CD14-positive monocyte (primary cell): ENCODE data around the gene ZC3H7A. TPM values are rescaled to one million over a fixed set of nuclear protein-coding genes. Genes with fewer than 3 reads are reported as not detected.

Source experiments
- DNase-seq, 3 donors: peaks; one replicate each; pipeline ENCODE4 v3.0.0-alpha.2; 2011 to 2022
- H2AFZ ChIP-seq: 2 replicates; pipeline ENCODE4 v1.6.0; 2012; ENCODE audit warnings: mild to moderate bottlenecking, low read depth, low read length, inconsistent platforms; ENCODE audit not compliant: insufficient read depth, poor library complexity, severe bottlenecking
- H3K27ac ChIP-seq, 2 donors: 1 replicate in 1 of 2; 2 replicates in 1 of 2; pipeline ENCODE4 v1.5.1; 2012 to 2013; ENCODE audit warnings: low read length in 2 of 2, control low read depth in 1 of 2, inconsistent platforms in 1 of 2, low read depth in 1 of 2, mild to moderate bottlenecking in 1 of 2
- H3K27me3 ChIP-seq, 2 donors: one replicate each; pipeline versions ENCODE4 v1.6.0 to v1.6.1; 2011 to 2013; ENCODE audit warnings: low read length in 2 of 2; ENCODE audit not compliant: control insufficient read depth in 2 of 2, insufficient read depth in 2 of 2
- H3K36me3 ChIP-seq, 2 donors: replicated peaks in 1 of 2; 1 replicate in 1 of 2; 2 replicates in 1 of 2; pipeline versions ENCODE4 v1.5.1 to v1.6.1; 2012 to 2013; ENCODE audit warnings: low read length in 2 of 2, control low read depth in 1 of 2, inconsistent platforms in 1 of 2, mild to moderate bottlenecking in 1 of 2; ENCODE audit not compliant: insufficient read depth in 2 of 2, control insufficient read depth in 1 of 2
- H3K4me1 ChIP-seq, 2 donors: 1 replicate in 1 of 2; 2 replicates in 1 of 2; pipeline versions ENCODE4 v1.5.1 to v1.6.1; 2012 to 2013; ENCODE audit warnings: low read length in 2 of 2, control low read depth in 1 of 2, inconsistent platforms in 1 of 2, mild to moderate bottlenecking in 1 of 2, moderate library complexity in 1 of 2; ENCODE audit not compliant: insufficient read depth in 2 of 2, control insufficient read depth in 1 of 2
- H3K4me2 ChIP-seq: replicated peaks from 2 replicates; pipeline ENCODE3; 2012; ENCODE audit warnings: low read length, moderate library complexity, mild to moderate bottlenecking; ENCODE audit not compliant: poor library complexity, severe bottlenecking; ENCODE audit errors: extremely low read depth
- H3K4me3 ChIP-seq, 3 experiments: fragments of 200-600 bp in 1 of 3; sonication (generic) in 1 of 3; replicated peaks in 1 of 3; 1 replicate in 2 of 3; 2 replicates in 1 of 3; pipeline ENCODE4 v1.5.1; 2011 to 2013; ENCODE audit warnings: low read length in 3 of 3, mild to moderate bottlenecking in 3 of 3, control low read depth in 2 of 3, low read depth in 2 of 3, inconsistent platforms in 1 of 3, moderate library complexity in 1 of 3
- H3K79me2 ChIP-seq: 2 replicates; pipeline ENCODE4 v1.6.0; 2012; ENCODE audit warnings: mild to moderate bottlenecking, control low read depth, inconsistent platforms, low read length, moderate library complexity; ENCODE audit not compliant: insufficient read depth
- H3K9ac ChIP-seq: 2 replicates; pipeline ENCODE4 v1.6.0; 2017; ENCODE audit warnings: low read length, mild to moderate bottlenecking; ENCODE audit not compliant: insufficient read depth, poor library complexity, severe bottlenecking
- H3K9me3 ChIP-seq, 2 donors: replicated peaks in 1 of 2; 1 replicate in 1 of 2; 2 replicates in 1 of 2; pipeline versions ENCODE4 v1.5.1 to v1.6.1; 2012 to 2013; ENCODE audit warnings: low read length in 2 of 2, control low read depth in 1 of 2; ENCODE audit not compliant: control insufficient read depth in 1 of 2, insufficient read depth in 1 of 2
- H4K20me1 ChIP-seq: 2 replicates; pipeline ENCODE4 v1.6.0; 2012; ENCODE audit warnings: mild to moderate bottlenecking, low read length, control low read depth, moderate library complexity; ENCODE audit not compliant: insufficient read depth
- H3K27ac Mint-ChIP-seq, 7 donors: one replicate each; pipeline ENCODE4 v1.8.0; 2020; ENCODE audit warnings: mild to moderate bottlenecking in 7 of 7, mixed read lengths in 7 of 7, moderate library complexity in 6 of 7, inconsistent platforms in 2 of 7
- H3K27me3 Mint-ChIP-seq, 3 donors: one replicate each; pipeline ENCODE4 v1.8.0; 2021 to 2022; ENCODE audit warnings: low read depth in 3 of 3, mild to moderate bottlenecking in 3 of 3, mixed read lengths in 3 of 3, moderate library complexity in 3 of 3, inconsistent platforms in 1 of 3
- H3K36me3 Mint-ChIP-seq, 2 donors: one replicate each; pipeline ENCODE4 v1.8.0; 2020; ENCODE audit warnings: mixed read lengths in 2 of 2, inconsistent platforms in 1 of 2, mild to moderate bottlenecking in 1 of 2
- H3K4me1 Mint-ChIP-seq: one replicate; pipeline ENCODE4 v1.8.0; 2020; ENCODE audit warnings: mild to moderate bottlenecking, mixed read lengths
- H3K4me3 Mint-ChIP-seq, 2 donors: one replicate each; pipeline ENCODE4 v1.8.0; 2020; ENCODE audit warnings: mild to moderate bottlenecking in 2 of 2, mixed read lengths in 2 of 2, moderate library complexity in 1 of 2
- H3K9me3 Mint-ChIP-seq, 7 donors: one replicate each; pipeline ENCODE4 v1.8.0; 2020 to 2022; ENCODE audit warnings: mixed read lengths in 7 of 7, mild to moderate bottlenecking in 6 of 7, moderate library complexity in 6 of 7, inconsistent platforms in 2 of 7
- CTCF ChIP-seq: fragments of 200-600 bp; IDR thresholded peaks from one replicate; pipeline ENCODE4 v1.8.0; 2022; ENCODE audit warnings: antibody characterized with exemption, mild to moderate bottlenecking
- WGBS: methylation state at CpG from one replicate; pipeline ENCODE4 v1.1.5; 2013; ENCODE audit warnings: missing lambda C conversion rate; ENCODE audit not compliant: insufficient coverage; 5-methylcytosine and 5-hydroxymethylcytosine counted together
- intact Hi-C, 2 donors: fragments of 100-400 bp; cut with micrococcal nuclease; formaldehyde crosslinking; loops; one replicate each; pipeline versions ENCODE4 v1.15.0 to v1.15.1; 2023
- polyA plus RNA-seq, 3 donors: library from polyadenylated mRNA; depleted of rRNA in 1 of 3; unstranded in 2 of 3; stranded (reverse) in 1 of 3; fragments of 300-500 nt in 2 of 3; fragments of >200 nt in 1 of 3; fragmentation: Illumina TruSeq in 2 of 3; gene quantifications; 1 replicate in 2 of 3; 2 replicates in 1 of 3; pipeline ENCODE4 v1.2.3, GENCODE V29; 2012 to 2021

Gene ZC3H7A
- polyA plus RNA-seq, 3 donors, result 22.6 to 62.0 (median 27.5) TPM

DNA sequence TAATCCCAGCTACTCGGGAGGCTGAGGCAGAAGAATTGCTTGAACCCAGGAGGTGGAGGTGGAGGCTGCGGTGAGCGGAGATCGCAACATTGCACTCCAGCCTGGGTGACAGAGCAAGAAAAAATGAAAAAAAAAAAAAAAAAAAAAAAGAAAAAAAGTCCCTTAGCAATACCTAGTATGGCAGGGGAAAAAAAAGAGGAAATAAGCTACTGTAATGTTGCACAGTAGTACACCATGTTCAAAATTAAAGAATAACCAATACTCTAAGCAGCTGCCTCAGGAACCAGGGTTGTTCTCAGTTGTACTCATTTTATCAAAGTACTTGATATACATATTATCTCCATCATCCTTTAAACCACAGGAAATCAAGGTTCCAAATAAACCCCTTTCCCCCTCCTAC, 37.1 kb downstream of the ZC3H7A start:
- 100% methylated on average over 1 of the region's 4 CpGs for WGBS
- Mint-ChIP-seq H3K4me3 (no peak overlapping the region), H3K27ac (peak overlapping the region in 5 of 7 donors; percentile 5 to 81 (median 63)), H3K4me1 (peaks cover 5% of the 10 kb centered on the region), H3K36me3 (peaks cover 82 to 97% of the 10 kb centered on the region in 2 donors), H3K27me3 (no peaks in the 10 kb centered on the region), H3K9me3 (no peaks in the 10 kb centered on the region)
- Histone ChIP-seq H2AFZ (no peak overlapping the region), H3K27me3 (no peaks in the 10 kb centered on the region), H3K79me2 (no peaks in the 10 kb centered on the region), H4K20me1 (peaks cover 7% of the 10 kb centered on the region), H3K4me2 (no peak overlapping the region), H3K36me3 (peaks cover 87 to 98% of the 10 kb centered on the region in 2 donors), H3K4me3 (no peak overlapping the region), H3K4me1 (no peaks in the 10 kb centered on the region), H3K9ac (no peak overlapping the region), H3K9me3 (no peaks in the 10 kb centered on the region), H3K27ac (peak overlapping the region in 1 of 2 donors; percentile 37)
- no peak for TF ChIP-seq CTCF
- no peak for DNase-seq
- intact Hi-C loops, result no loop called here

GRCh38 chr16:11759163-11759834, 37.8 kb downstream of the ZC3H7A start:
- no peak for TF ChIP-seq CTCF
- intact Hi-C loops, result no loop called here
- Histone ChIP-seq H3K9ac (no peak overlapping the region), H3K79me2 (no peaks in the 10 kb centered on the region), H3K36me3 (peaks cover 82 to 98% of the 10 kb centered on the region in 2 donors), H3K27me3 (no peaks in the 10 kb centered on the region), H4K20me1 (peaks cover 7% of the 10 kb centered on the region), H3K4me3 (no peak overlapping the region), H3K27ac (peak overlapping the region in 1 of 2 donors; percentile 36), H2AFZ (no peak overlapping the region), H3K4me2 (no peak overlapping the region), H3K4me1 (no peaks in the 10 kb centered on the region), H3K9me3 (no peaks in the 10 kb centered on the region)
- Mint-ChIP-seq H3K9me3 (no peaks in the 10 kb centered on the region), H3K27ac (peak overlapping the region in 3 of 7 donors; percentile 16 to 46 (median 40)), H3K4me3 (no peak overlapping the region), H3K27me3 (no peaks in the 10 kb centered on the region), H3K4me1 (peaks cover 5% of the 10 kb centered on the region), H3K36me3 (peaks cover 77 to 95% of the 10 kb centered on the region in 2 donors)
- DNase-seq, result no peak
- WGBS, result 100% methylated on average over 4 of the region's 9 CpGs
